NCI-H526 treated with DMSO at 0.1 percent for 48 hours (cell line): Measurements from ENCODE around the gene SLC6A8.
"Not testable (repeated sequence)": the region's sequence is repeated elsewhere in the genome, so short reads cannot be mapped to it uniquely, and the experiment has no call there.

Source experiments
- DNase-seq: peaks from one replicate; lab custom pipeline; 2025; lab: John Stamatoyannopoulos, UW

Gene SLC6A8

GRCh38 chrX:153672531-153673427 lies 14.9 kb upstream of the SLC6A8 start:
- no peak for DNase-seq

- DNase-seq, result no peak
These were observed 14.1 kb upstream of the SLC6A8 start, which contains the start of gene PNCK for GRCh38 chrX:153673428-153674218. PNCK (minus strand) TSS chrX:153673813; CDS start chrX:153673076, 737 bp downstream.

- DNase-seq, result no peak
These were observed 13.4 kb upstream of the SLC6A8 start for GRCh38 chrX:153674219-153674851.

GRCh38 chrX:153681175-153681574 lies 6.6 kb upstream of the SLC6A8 start:
- no peak for DNase-seq

- DNase-seq, result not testable (repeated sequence)
These were observed 4.2 kb upstream of the SLC6A8 start for GRCh38 chrX:153683486-153683885.

GRCh38 chrX:153684467-153685155 lies 3.1 kb upstream of the SLC6A8 start:
- no peak for DNase-seq

- DNase-seq, result no peak
These were observed 2.6 kb upstream of the SLC6A8 start for GRCh38 chrX:153685156-153685536.

GRCh38 chrX:153685751-153686696 lies 1.7 kb upstream of the SLC6A8 start:
- no peak for DNase-seq

GRCh38 chrX:153686711-153687110 lies 1.0 kb upstream of the SLC6A8 start:
- DNase-seq, result no peak

- no peak for DNase-seq
These were observed 345 bp downstream of the SLC6A8 start for GRCh38 chrX:153688071-153688470.

GRCh38 chrX:153688506-153688905 lies 780 bp downstream of the SLC6A8 start:
- DNase-seq, result no peak

- DNase-seq, result no peak
These were observed 1.3 kb downstream of the SLC6A8 start for GRCh38 chrX:153688911-153689590.

GRCh38 chrX:153689654-153690465 lies 2.1 kb downstream of the SLC6A8 start:
- DNase-seq, result no peak

- no peak for DNase-seq
These were observed 2.7 kb downstream of the SLC6A8 start for GRCh38 chrX:153690466-153690865.

GRCh38 chrX:153691032-153691827 lies 3.5 kb downstream of the SLC6A8 start:
- not testable (repeated sequence) for DNase-seq

- DNase-seq, result no peak
These were observed 4.3 kb downstream of the SLC6A8 start for GRCh38 chrX:153692003-153692402.

GRCh38 chrX:153692611-153693156 lies 5.0 kb downstream of the SLC6A8 start:
- DNase-seq, result no peak
